Measurements from ENCODE around the gene ZBTB7C.

GRCh38 chr18:48119204-48119603 lies 290.0 kb downstream of the ZBTB7C start:
- TF ChIP-seq ESRRA (IDR thresholded peaks at IDR 0.05; ENCODE audit: low read length) = no peak
- no peak for TF ChIP-seq ATF3 (IDR thresholded peaks at IDR 0.05; ENCODE audit: borderline replicate concordance, extremely low read depth, low read depth, low read length)
- TF ChIP-seq SPI1 (IDR thresholded peaks at IDR 0.05; ENCODE audit: borderline replicate concordance, insufficient read depth, low read depth, low read length) = no peak
- no peak for TF ChIP-seq CBFB (IDR thresholded peaks at IDR 0.05; ENCODE audit: low read depth)
- TF ChIP-seq CTCF (IDR thresholded peaks at IDR 0.05 in 2 of 3, conservative IDR thresholded peaks at IDR 0.05 in 1 of 3; ENCODE audit: control insufficient read depth in 2 of 3, extremely low read depth in 1 of 3, insufficient read depth in 1 of 3, low read depth in 3 of 3, low read length in 3 of 3) = no peak
- no peak for TF ChIP-seq ZBTB11 (CRISPR knock-in tag; IDR thresholded peaks at IDR 0.05)
- no peak for TF ChIP-seq CHD2 (IDR thresholded peaks at IDR 0.05; ENCODE audit: borderline replicate concordance, low read depth, low read length)
- no peak for TF ChIP-seq GABPA (IDR thresholded peaks at IDR 0.05; ENCODE audit: low read depth)
- no peak for TF ChIP-seq EZH2 (IDR thresholded peaks at IDR 0.05; ENCODE audit: borderline replicate concordance, control insufficient read depth, low read depth, low read length)
- TF ChIP-seq USF2 (IDR thresholded peaks at IDR 0.05; ENCODE audit: borderline replicate concordance, low read depth, low read length) = no peak

All from GM12878 (cell line).